Sigmoid colon (tissue), 4 donors: ENCODE data around the gene ST8SIA2.

Experiments
- CTCF ChIP-seq, 4 experiments: fragments of 450-650 bp in 3 of 4; fragments of 200-600 bp in 1 of 4; IDR thresholded peaks; one replicate each; pipeline ENCODE4 v1.5.1; 2016 to 2019; ENCODE audit warnings: antibody characterized with exemption in 4 of 4, mild to moderate bottlenecking in 3 of 4, moderate library complexity in 2 of 4
- POLR2A ChIP-seq, 2 donors: fragments of 450-650 bp; IDR thresholded peaks; one replicate each; pipeline ENCODE4 v1.6.1; 2016; ENCODE audit warnings: antibody characterized with exemption in 2 of 2, mild to moderate bottlenecking in 2 of 2, moderate library complexity in 2 of 2
- POLR2AphosphoS5 ChIP-seq, 4 donors: sonication (generic); formaldehyde crosslinking; IDR thresholded peaks; one replicate each; pipeline ENCODE4 v1.6.1; 2017; ENCODE audit warnings: antibody characterized with exemption in 4 of 4

DNA sequence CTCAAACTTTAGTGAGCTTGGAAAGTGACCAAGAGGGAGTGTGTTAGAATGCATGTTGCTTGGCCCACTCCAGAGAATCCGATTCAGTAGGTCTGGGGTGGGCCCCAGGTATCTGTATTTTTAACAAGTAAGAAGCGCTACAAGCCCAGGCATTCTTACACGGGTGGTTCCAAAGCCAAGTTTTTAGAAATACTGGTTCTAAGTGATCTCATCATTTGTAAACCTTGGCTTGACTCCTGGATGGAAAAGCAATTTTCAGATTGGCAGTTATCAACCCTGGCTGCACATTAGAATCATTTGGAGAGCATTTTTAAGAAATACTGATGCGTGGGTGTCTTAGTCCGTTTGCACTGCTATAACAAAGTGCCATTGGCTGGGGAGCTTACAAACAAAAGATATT, 27.3 kb upstream of the ST8SIA2 start:
- TF ChIP-seq CTCF (IDR thresholded peaks at IDR 0.05) (no peak), POLR2A (IDR thresholded peaks at IDR 0.05) (no peak), POLR2AphosphoS5 (IDR thresholded peaks at IDR 0.05) (no peak)
